ENCODE measurements around the gene PJA2.

PJA2 gene

DNA sequence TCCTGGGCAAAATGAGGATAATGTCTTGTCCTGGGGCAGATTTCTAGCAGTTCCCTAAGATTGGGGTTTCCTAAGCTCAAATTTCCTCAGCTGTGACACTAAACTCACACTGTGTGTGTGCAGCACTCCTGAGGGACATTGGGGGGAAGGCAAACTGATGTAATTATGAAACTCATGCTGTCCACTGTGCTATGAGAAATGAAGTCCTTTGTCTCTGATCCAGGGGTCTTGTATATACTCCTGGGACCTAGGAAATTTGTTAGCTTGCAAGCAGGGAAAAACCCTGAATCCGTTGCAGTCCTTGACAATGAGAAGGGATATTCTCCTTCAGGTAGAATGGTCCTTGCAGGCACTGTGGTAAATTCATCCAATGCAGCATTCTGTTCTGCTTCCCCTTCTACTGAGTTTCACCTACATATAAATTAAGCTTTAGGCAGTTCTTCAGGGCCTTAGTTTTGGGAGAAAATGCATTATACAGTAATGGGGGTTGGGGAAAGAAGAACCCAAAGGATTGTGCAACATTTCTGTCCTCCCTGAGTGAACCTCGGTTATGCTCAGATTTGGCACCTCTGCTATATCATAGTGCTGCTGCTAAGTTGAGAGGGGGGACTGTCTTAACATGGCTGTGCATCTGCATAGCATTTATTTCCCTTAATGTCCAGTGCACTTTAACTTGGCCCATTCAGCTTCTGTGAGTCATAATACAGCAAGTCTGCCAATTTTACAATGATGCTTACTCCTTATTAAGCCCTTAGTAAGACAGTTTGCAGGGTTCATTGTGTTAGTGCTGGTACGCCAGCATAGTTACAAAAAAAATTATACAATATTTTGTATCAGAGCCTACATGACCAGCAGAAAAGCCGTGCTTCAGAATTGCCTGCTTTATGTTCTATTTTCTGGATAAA is 80.2 kb downstream of the PJA2 start:
- H3K27ac ChIP-seq = no peak overlapping the region
- TF ChIP-seq ZFX (IDR thresholded peaks at IDR 0.05; ENCODE audit: borderline replicate concordance) = no peak
- TF ChIP-seq, protein P1, sequence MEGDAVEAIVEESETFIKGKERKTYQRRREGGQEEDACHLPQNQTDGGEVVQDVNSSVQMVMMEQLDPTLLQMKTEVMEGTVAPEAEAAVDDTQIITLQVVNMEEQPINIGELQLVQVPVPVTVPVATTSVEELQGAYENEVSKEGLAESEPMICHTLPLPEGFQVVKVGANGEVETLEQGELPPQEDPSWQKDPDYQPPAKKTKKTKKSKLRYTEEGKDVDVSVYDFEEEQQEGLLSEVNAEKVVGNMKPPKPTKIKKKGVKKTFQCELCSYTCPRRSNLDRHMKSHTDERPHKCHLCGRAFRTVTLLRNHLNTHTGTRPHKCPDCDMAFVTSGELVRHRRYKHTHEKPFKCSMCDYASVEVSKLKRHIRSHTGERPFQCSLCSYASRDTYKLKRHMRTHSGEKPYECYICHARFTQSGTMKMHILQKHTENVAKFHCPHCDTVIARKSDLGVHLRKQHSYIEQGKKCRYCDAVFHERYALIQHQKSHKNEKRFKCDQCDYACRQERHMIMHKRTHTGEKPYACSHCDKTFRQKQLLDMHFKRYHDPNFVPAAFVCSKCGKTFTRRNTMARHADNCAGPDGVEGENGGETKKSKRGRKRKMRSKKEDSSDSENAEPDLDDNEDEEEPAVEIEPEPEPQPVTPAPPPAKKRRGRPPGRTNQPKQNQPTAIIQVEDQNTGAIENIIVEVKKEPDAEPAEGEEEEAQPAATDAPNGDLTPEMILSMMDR (IDR thresholded peaks at IDR 0.05) = no peak

DNA sequence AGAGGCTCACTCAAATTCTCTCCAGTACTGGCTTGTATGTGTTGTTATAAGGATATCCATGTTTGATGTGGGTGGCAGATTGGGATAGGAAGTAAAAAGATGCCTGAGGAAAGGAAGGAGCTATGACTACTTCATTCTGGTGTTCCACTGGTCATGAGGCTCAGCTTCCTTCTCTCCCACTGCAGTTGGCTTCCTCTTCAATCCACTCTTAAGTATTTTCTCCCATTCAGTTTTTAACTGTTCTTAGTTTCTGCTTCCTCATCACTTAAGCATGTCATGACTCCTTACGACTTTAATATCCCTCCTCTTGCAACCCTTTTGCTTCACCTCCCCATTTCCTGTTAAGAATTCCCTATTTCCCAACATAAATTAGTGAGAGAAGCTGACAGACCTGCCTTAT is 81.1 kb downstream of the PJA2 start:
- no peak overlapping the region for H3K27ac ChIP-seq
- TF ChIP-seq, protein P1 (IDR thresholded peaks at IDR 0.05) = no peak
- no peak for TF ChIP-seq ZFX (IDR thresholded peaks at IDR 0.05; ENCODE audit: borderline replicate concordance)

DNA sequence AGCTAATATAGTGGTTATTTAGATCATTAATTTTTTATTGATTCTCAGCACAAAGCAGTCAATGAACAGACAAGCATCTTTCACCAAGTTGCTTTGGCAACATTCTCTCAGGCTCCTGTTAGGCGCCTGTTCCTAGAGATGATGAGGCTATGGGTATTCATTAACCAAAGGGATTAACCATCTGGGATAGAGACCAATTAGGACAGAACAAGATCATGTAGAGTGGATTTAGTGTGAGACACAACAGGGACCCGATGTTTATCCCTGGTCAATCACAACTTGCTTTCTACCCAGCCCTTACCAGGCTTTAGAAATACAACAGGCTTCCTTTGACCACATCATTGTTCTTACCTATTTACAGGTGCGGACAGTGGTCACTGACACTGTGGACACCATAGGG is 82.2 kb downstream of the PJA2 start:
- TF ChIP-seq, protein P1 (IDR thresholded peaks at IDR 0.05) = no peak
- no peak overlapping the region for H3K27ac ChIP-seq

DNA sequence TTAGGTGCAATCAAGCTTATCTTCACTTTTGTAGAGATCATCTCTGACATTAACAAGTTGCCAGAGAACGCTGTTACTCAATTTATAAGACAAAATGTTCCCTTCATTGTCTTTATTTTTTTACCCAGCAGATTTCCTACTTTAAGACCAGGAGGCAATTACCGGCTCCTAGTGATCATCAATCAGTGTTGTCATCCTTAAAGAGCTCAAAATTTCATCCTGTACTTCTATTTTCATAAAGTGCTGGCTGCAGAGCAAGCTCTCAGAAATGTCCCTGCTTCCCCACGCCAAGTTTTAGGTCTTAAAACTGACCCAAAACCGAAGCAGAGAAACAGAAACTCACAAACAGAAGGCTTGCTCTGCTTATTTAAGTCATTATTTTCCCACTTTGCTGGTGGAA is 82.9 kb downstream of the PJA2 start:
- H3K27ac ChIP-seq = no peak overlapping the region
- TF ChIP-seq, protein P1 (IDR thresholded peaks at IDR 0.05) = no peak
- TF ChIP-seq ZFX (IDR thresholded peaks at IDR 0.05; ENCODE audit: borderline replicate concordance) = no peak

DNA sequence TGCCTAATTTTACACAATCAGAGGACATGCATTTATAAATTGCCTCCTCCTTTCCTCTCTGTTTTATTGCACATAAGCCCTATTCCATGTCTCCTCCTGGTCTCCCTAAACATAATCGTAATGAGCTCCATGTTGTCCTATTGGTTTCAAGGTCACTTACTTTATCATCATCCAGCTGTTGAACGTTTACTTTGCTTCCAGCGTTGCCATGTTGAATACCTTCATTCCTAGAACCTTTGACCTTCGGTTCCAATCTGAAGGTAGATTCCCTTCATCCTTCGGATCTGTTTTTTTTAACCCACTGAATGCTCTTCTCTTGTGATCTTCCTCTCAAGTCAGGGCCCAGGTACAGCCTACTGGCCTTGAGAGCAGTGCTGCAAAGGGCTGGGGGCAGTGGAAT is 84.3 kb downstream of the PJA2 start:
- TF ChIP-seq ZFX (IDR thresholded peaks at IDR 0.05; ENCODE audit: borderline replicate concordance) = no peak
- TF ChIP-seq, protein P1 (IDR thresholded peaks at IDR 0.05) = no peak

DNA sequence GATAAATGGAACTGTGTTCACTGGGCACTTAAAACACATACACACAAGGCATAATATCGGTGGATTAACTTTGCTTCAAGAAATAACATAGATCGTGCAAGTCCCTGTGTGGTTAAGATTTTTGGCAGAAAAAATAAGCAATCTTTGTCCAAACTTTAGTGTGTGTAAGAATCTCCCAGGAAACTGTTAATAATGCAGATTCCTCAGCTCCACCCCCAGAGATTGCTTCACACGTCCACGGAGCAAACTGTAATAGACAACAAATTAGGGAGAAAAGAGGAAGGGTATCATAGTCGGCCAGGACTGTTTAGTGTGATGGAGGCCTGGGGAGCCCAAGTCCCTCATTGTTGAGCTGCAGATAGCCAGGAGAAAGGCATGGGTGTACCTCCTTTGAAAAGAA is 84.8 kb downstream of the PJA2 start:
- no peak overlapping the region for H3K27ac ChIP-seq
- no peak for TF ChIP-seq ZFX (IDR thresholded peaks at IDR 0.05; ENCODE audit: borderline replicate concordance)
- TF ChIP-seq, protein P1 (IDR thresholded peaks at IDR 0.05) = no peak

More for the DNA sequence above, 84.3 kb downstream of the PJA2 start:
- H3K27ac ChIP-seq = no peak overlapping the region

DNA sequence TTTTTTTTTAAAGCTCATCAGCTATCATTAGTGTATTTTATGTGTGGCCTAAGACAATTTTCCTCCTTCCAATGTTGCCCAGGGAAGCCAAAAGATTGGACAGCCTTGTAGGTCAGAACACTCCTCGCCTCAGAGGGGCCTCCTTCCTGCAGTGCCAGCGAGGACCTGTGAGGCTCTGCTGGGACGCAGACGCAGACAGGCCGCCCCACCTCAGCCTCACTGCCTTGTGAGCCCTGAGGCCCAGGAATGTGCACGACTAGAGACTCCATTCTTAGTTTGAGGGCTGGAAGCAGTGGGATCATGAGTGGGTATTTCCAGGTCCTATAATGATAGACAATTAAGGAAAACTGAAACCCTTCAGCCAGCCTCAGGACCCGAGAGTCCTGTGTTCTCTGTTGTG is 85.4 kb downstream of the PJA2 start:
- TF ChIP-seq ZFX (IDR thresholded peaks at IDR 0.05; ENCODE audit: borderline replicate concordance) = no peak
- TF ChIP-seq, protein P1 (IDR thresholded peaks at IDR 0.05) = no peak
- no peak overlapping the region for H3K27ac ChIP-seq
